ENCODE data around the gene DAP3. TPM values are rescaled to one million over a fixed set of nuclear protein-coding genes. Genes with fewer than 3 reads are reported as not detected.

The DAP3 gene
- total and polyA plus RNA-seq, 2 of the 13 experiments (the other 11 are each of a cell fraction or from before 2014, with no cell fraction given), result 129 to 133 TPM

DNA sequence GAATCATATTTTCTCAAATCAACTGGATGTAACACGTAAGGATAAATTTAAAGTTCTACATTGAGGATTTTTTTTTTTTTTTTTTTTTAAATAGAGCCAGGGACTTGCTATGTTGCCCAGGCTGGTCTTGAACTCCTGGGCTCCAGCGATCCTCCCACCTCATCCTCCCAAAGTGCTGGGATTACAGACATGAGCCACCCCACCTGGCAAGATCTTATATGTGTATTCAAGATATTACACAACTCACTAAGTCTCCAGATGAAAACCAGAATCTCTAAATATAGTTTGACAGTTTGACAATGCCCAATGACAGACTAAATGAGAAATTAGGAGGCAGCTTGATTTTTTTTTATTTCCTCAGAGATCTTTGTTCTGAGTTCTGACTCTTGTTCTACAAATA is 7.1 kb upstream of the DAP3 start:
- WGBS (ENCODE audit: low lambda C conversion rate), result 99% methylated on average over 2 of the region's 2 CpGs
- ChIA-PET POLR2A (no interaction called here), CTCF (ENCODE audit: low intra/inter-chr PET ratio, low total read pairs) (no interaction called here)
- ATAC-seq (no peak), FAIRE-seq (no peak), DNase-seq (ENCODE audit: low spot score) (no peak)
- Histone ChIP-seq H3K4me3 (replicated peaks in 1 of 3; ENCODE audit: insufficient read depth in 1 of 3, low read depth in 2 of 3, low read length in 3 of 3) (no peak overlapping the region), H3K4me2 (ENCODE audit: low read depth, low read length) (no peak overlapping the region), H3K9me3 (ENCODE audit: low read length) (no peaks in the 10 kb centered on the region), H3K36me3 (replicated peaks in 1 of 2; ENCODE audit: control insufficient read depth in 1 of 2, insufficient read depth in 2 of 2, low read length in 2 of 2) (peaks cover 8 to 41% of the 10 kb centered on the region in 2 experiments; a peak in 4 of 5 replicates), H3K27ac (ENCODE audit: extremely low read length, insufficient read depth, low read length) (no peak overlapping the region), H3K9ac (ENCODE audit: insufficient read depth, low read depth, low read length) (no peak overlapping the region), H3K79me2 (ENCODE audit: insufficient read depth, low read length) (peaks cover 71% of the 10 kb centered on the region), H2AFZ (ENCODE audit: low read length) (no peak overlapping the region), H3K27me3 (ENCODE audit: control insufficient read depth in 1 of 2, insufficient read depth in 2 of 2, low read length in 2 of 2) (no peaks in the 10 kb centered on the region), H4K20me1 (ENCODE audit: insufficient read depth, low read length) (peaks cover 13% of the 10 kb centered on the region), H3K4me1 (ENCODE audit: insufficient read depth, low read length) (peaks cover 26% of the 10 kb centered on the region)
- in situ Hi-C loops (cut with HindIII; ENCODE audit: extremely low pct_ligation_motif_present, low pct_unique_long_range_greater_than_20kb), result no loop called here
- no TSS peak for BruUV-seq (replicated peaks)
- intact Hi-C loops (cut with micrococcal nuclease; ENCODE audit: unreplicated experiment), result no loop called here
- TF ChIP-seq ZNF383 (CRISPR knock-in tag; IDR thresholded peaks at IDR 0.05; ENCODE audit: borderline replicate concordance), result no peak
- TF ChIP-seq, protein P1, sequence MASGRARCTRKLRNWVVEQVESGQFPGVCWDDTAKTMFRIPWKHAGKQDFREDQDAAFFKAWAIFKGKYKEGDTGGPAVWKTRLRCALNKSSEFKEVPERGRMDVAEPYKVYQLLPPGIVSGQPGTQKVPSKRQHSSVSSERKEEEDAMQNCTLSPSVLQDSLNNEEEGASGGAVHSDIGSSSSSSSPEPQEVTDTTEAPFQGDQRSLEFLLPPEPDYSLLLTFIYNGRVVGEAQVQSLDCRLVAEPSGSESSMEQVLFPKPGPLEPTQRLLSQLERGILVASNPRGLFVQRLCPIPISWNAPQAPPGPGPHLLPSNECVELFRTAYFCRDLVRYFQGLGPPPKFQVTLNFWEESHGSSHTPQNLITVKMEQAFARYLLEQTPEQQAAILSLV (CRISPR knock-in tag; IDR thresholded peaks at IDR 0.05; ENCODE audit: borderline replicate concordance), result no peak
- TF ChIP-seq ZNF629 (CRISPR knock-in tag; conservative IDR thresholded peaks at IDR 0.05), result no peak
- no peak for TF ChIP-seq HES4 (CRISPR knock-in tag; IDR thresholded peaks at IDR 0.05; ENCODE audit: borderline replicate concordance)
- TF ChIP-seq ZNF788 (CRISPR knock-in tag; IDR thresholded peaks at IDR 0.05; ENCODE audit: borderline replicate concordance), result no peak
- TF ChIP-seq ZFP41 (CRISPR knock-in tag; IDR thresholded peaks at IDR 0.05; ENCODE audit: borderline replicate concordance), result no peak
- TF ChIP-seq ZNF121 (CRISPR knock-in tag; IDR thresholded peaks at IDR 0.05), result no peak
- TF ChIP-seq MYNN (CRISPR knock-in tag; IDR thresholded peaks at IDR 0.05; ENCODE audit: low read depth), result no peak
